Epithelial cell of prostate (primary cell): ENCODE results near the gene MTERF1.

Experiments used
- DNase-seq: peaks from one replicate; pipeline ENCODE4 v3.0.0-alpha.2; 2011; ENCODE audit warnings: low read depth, low spot score
- H3K27ac ChIP-seq: fragments of 450-650 bp; 2 replicates; pipeline ENCODE4 v1.5.1; 2017; ENCODE audit warnings: mild to moderate bottlenecking

MTERF1 gene

GRCh38 chr7:91837397-91838070 is 43.0 kb downstream of the MTERF1 start:
- no peak for DNase-seq
- H3K27ac ChIP-seq = no peak overlapping the region

- H3K27ac ChIP-seq = no peak overlapping the region
- no peak for DNase-seq
Measured at GRCh38 chr7:91835826-91836368, 44.6 kb downstream of the MTERF1 start.

GRCh38 chr7:91835091-91835825 is 45.2 kb downstream of the MTERF1 start:
- no peak overlapping the region for H3K27ac ChIP-seq

GRCh38 chr7:91832493-91833045 is 47.9 kb downstream of the MTERF1 start:
- no peak overlapping the region for H3K27ac ChIP-seq
- no peak for DNase-seq

More at GRCh38 chr7:91835091-91835825, 45.2 kb downstream of the MTERF1 start:
- no peak for DNase-seq

GRCh38 chr7:91827169-91827568 is 53.3 kb downstream of the MTERF1 start:
- DNase-seq = no peak
- no peak overlapping the region for H3K27ac ChIP-seq

GRCh38 chr7:91826377-91826776 is 54.1 kb downstream of the MTERF1 start:
- no peak for DNase-seq
- no peak overlapping the region for H3K27ac ChIP-seq

GRCh38 chr7:91824201-91824600 is 56.3 kb downstream of the MTERF1 start:
- no peak for DNase-seq
- H3K27ac ChIP-seq = no peak overlapping the region
